SU-DHL-6 (cell line): ENCODE results near the gene CTTN.
A peak's percentile ranks its signal among the peaks of the same experiment; 100 is the strongest.

Experiments used
- H2AFZ ChIP-seq: fragments of 200-600 bp; sonication (generic); 2 replicates; pipeline ENCODE4 v1.6.1; 2014; ENCODE audit warnings: low read depth, mild to moderate bottlenecking, moderate library complexity, mixed read lengths, antibody characterized with exemption, low read length; ENCODE audit not compliant: severe bottlenecking
- H3F3A ChIP-seq: fragments of 200-600 bp; shearing (Covaris generic); 2 replicates; pipeline ENCODE4 v1.6.0; 2016; ENCODE audit warnings: antibody characterized with exemption, mild to moderate bottlenecking; ENCODE audit not compliant: insufficient read depth
- H3K27ac ChIP-seq: fragments of 200-600 bp; sonication (generic); 2 replicates; pipeline ENCODE4 v1.5.1; 2016; ENCODE audit warnings: low read depth, mild to moderate bottlenecking, low read length, moderate library complexity, mixed read lengths
- H3K27me3 ChIP-seq: fragments of 200-600 bp; sonication (generic), shearing (Covaris generic); 2 replicates; pipeline ENCODE4 v1.6.0; 2014; ENCODE audit warnings: mild to moderate bottlenecking, low read length
- H3K36me3 ChIP-seq: fragments of 200-600 bp; sonication (generic); 2 replicates; pipeline ENCODE4 v1.6.1; 2014; ENCODE audit warnings: mild to moderate bottlenecking, low read length, mixed read lengths
- H3K4me2 ChIP-seq: fragments of 300-600, 200-600 bp; shearing (Covaris generic), sonication (generic); 2 replicates; pipeline ENCODE4 v1.6.0; 2014; ENCODE audit warnings: low read length, low read depth, mild to moderate bottlenecking; ENCODE audit not compliant: poor library complexity, severe bottlenecking
- H3K4me3 ChIP-seq: fragments of 200-600 bp; sonication (generic); 2 replicates; pipeline ENCODE4 v1.5.1; 2014; ENCODE audit warnings: antibody characterized with exemption, low read length, mild to moderate bottlenecking, mixed read lengths; ENCODE audit not compliant: insufficient read depth, poor library complexity, severe bottlenecking
- H3K79me2 ChIP-seq: fragments of 200-600 bp; sonication (generic); 2 replicates; pipeline ENCODE4 v1.6.1; 2014; ENCODE audit warnings: mild to moderate bottlenecking, low read length, moderate library complexity; ENCODE audit not compliant: insufficient read depth
- H3K9ac ChIP-seq: fragments of 200-600 bp; sonication (generic); 2 replicates; pipeline ENCODE4 v1.7.0; 2014; ENCODE audit warnings: mild to moderate bottlenecking, low read length
- H3K9me2 ChIP-seq: fragments of 200-600 bp; sonication (generic); replicated peaks from 2 replicates; pipeline ENCODE4 v1.6.1; 2014; ENCODE audit warnings: low read length; ENCODE audit not compliant: insufficient read depth
- H3K9me3 ChIP-seq: fragments of 200-600 bp; sonication (generic); 2 replicates; pipeline ENCODE4 v1.6.1; 2014; ENCODE audit warnings: low read length, mixed read lengths; ENCODE audit not compliant: insufficient read depth
- H4K20me1 ChIP-seq: fragments of 200-600 bp; sonication (generic); 2 replicates; pipeline ENCODE4 v1.6.1; 2014; ENCODE audit warnings: low read depth, mild to moderate bottlenecking, antibody characterized with exemption, low read length, moderate library complexity, mixed read lengths
- EZH2phosphoT487 ChIP-seq: fragments of 200-600 bp; sonication (generic), shearing (Covaris generic); conservative IDR thresholded peaks from 2 replicates; pipeline ENCODE4 v1.6.1; 2018; ENCODE audit warnings: mild to moderate bottlenecking, antibody characterized with exemption, low read length, moderate library complexity, mixed read lengths
- TF ChIP-seq, protein P1 (sequence below): fragments of 200-600 bp; sonication (generic); IDR thresholded peaks from one replicate; pipeline ENCODE4 v1.5.1; 2017; ENCODE audit warnings: antibody characterized with exemption, mild to moderate bottlenecking, low read length, moderate library complexity; ENCODE audit not compliant: insufficient read depth, poor library complexity, severe bottlenecking

The CTTN gene

GRCh38 chr11:70462818-70463477 lies 64.6 kb downstream of the CTTN start:
- Histone ChIP-seq H3F3A (peaks cover 28% of the 10 kb centered on the region), H3K9me3 (no peaks in the 10 kb centered on the region), H3K9ac (no peak overlapping the region), H3K9me2 (no peaks in the 10 kb centered on the region), H4K20me1 (no peaks in the 10 kb centered on the region), H3K4me3 (no peak overlapping the region), H2AFZ (no peak overlapping the region), H3K79me2 (no peaks in the 10 kb centered on the region), H3K4me2 (no peak overlapping the region), H3K27ac (no peak overlapping the region), H3K27me3 (no peaks in the 10 kb centered on the region), H3K36me3 (no peaks in the 10 kb centered on the region)
- TF ChIP-seq EZH2phosphoT487 = no peak
- TF ChIP-seq, protein P1, sequence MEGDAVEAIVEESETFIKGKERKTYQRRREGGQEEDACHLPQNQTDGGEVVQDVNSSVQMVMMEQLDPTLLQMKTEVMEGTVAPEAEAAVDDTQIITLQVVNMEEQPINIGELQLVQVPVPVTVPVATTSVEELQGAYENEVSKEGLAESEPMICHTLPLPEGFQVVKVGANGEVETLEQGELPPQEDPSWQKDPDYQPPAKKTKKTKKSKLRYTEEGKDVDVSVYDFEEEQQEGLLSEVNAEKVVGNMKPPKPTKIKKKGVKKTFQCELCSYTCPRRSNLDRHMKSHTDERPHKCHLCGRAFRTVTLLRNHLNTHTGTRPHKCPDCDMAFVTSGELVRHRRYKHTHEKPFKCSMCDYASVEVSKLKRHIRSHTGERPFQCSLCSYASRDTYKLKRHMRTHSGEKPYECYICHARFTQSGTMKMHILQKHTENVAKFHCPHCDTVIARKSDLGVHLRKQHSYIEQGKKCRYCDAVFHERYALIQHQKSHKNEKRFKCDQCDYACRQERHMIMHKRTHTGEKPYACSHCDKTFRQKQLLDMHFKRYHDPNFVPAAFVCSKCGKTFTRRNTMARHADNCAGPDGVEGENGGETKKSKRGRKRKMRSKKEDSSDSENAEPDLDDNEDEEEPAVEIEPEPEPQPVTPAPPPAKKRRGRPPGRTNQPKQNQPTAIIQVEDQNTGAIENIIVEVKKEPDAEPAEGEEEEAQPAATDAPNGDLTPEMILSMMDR = no peak

- H3F3A ChIP-seq = peaks cover 29% of the 10 kb centered on the region
- no peak overlapping the region for H3K9ac ChIP-seq
- H4K20me1 ChIP-seq = no peaks in the 10 kb centered on the region
- H3K79me2 ChIP-seq = no peaks in the 10 kb centered on the region
- no peak overlapping the region for H3K27ac ChIP-seq
- no peaks in the 10 kb centered on the region for H3K36me3 ChIP-seq
- H2AFZ ChIP-seq = no peak overlapping the region
- TF ChIP-seq, protein P1 = no peak
- TF ChIP-seq EZH2phosphoT487 = no peak
- H3K9me3 ChIP-seq = no peaks in the 10 kb centered on the region
- H3K9me2 ChIP-seq = no peaks in the 10 kb centered on the region
- H3K27me3 ChIP-seq = no peaks in the 10 kb centered on the region
- H3K4me3 ChIP-seq = no peak overlapping the region
- H3K4me2 ChIP-seq = no peak overlapping the region
These were observed 65.3 kb downstream of the CTTN start for GRCh38 chr11:70463478-70464255.

- Histone ChIP-seq H3K36me3 (no peaks in the 10 kb centered on the region), H3K4me2 (peak overlapping the region; percentile 1), H3K27ac (peak overlapping the region; percentile 62), H3K9me2 (no peaks in the 10 kb centered on the region), H4K20me1 (no peaks in the 10 kb centered on the region), H3K27me3 (no peaks in the 10 kb centered on the region), H2AFZ (no peak overlapping the region), H3K9ac (no peak overlapping the region), H3F3A (peaks cover 32% of the 10 kb centered on the region), H3K9me3 (no peaks in the 10 kb centered on the region), H3K4me3 (no peak overlapping the region), H3K79me2 (no peaks in the 10 kb centered on the region)
- TF ChIP-seq, protein P1 = no peak
- TF ChIP-seq EZH2phosphoT487 = no peak
These were observed 66.4 kb downstream of the CTTN start for GRCh38 chr11:70464509-70465361.
